GM23338 (cell line): Measurements from ENCODE around the gene WDR47.

ENCODE experiments used
- CREB1 ChIP-seq: fragments of 250-450 bp; sonication (Bioruptor Pico); IDR thresholded peaks from 2 replicates; pipeline ENCODE4 v1.5.0; 2020; ENCODE audit warnings: low read depth, mild to moderate bottlenecking, moderate library complexity
- EZH2 ChIP-seq: fragments of 200-600 bp; sonication (generic); IDR thresholded peaks from one replicate; pipeline ENCODE4 v1.8.0; 2017; ENCODE audit warnings: antibody characterized with exemption, mild to moderate bottlenecking, low read depth; ENCODE audit not compliant: unreplicated experiment
- EZH2phosphoT487 ChIP-seq: fragments of 200-600 bp; sonication (generic); IDR thresholded peaks from one replicate; pipeline ENCODE4 v1.8.1; 2018; ENCODE audit warnings: antibody characterized with exemption; ENCODE audit not compliant: unreplicated experiment
- JUNB ChIP-seq: IDR thresholded peaks from one replicate; pipeline ENCODE4 v1.6.1; 2016; ENCODE audit warnings: antibody characterized with exemption; ENCODE audit not compliant: unreplicated experiment
- POLR2AphosphoS5 ChIP-seq: IDR thresholded peaks from 2 replicates; pipeline ENCODE4 v1.6.1; 2016; ENCODE audit warnings: antibody characterized with exemption, low read depth
- STAT1 ChIP-seq: IDR thresholded peaks from one replicate; pipeline ENCODE4 v1.6.1; 2016; ENCODE audit warnings: antibody characterized with exemption; ENCODE audit not compliant: unreplicated experiment
- ZNF114 ChIP-seq: fragments of 250-450 bp; sonication (Bioruptor Pico); IDR thresholded peaks from 2 replicates; pipeline ENCODE4 v1.5.0; 2020; ENCODE audit warnings: mild to moderate bottlenecking, moderate library complexity
- ZNF331 ChIP-seq: fragments of 250-450 bp; sonication (Bioruptor Pico); IDR thresholded peaks from 2 replicates; pipeline ENCODE4 v1.5.0; 2020; ENCODE audit warnings: low read depth, mild to moderate bottlenecking, moderate library complexity
- TF ChIP-seq, protein P1 (sequence below): IDR thresholded peaks from one replicate; pipeline ENCODE4 v1.6.1; 2018; ENCODE audit warnings: antibody characterized with exemption; ENCODE audit not compliant: unreplicated experiment
- TF ChIP-seq, protein P2 (sequence below), 2 experiments: fragments of 200-600 bp in 1 of 2; sonication (generic) in 1 of 2; conservative IDR thresholded peaks; 2 replicates each; pipeline versions ENCODE4 v1.5.1 to v1.6.1; 2016 to 2017; ENCODE audit warnings: antibody characterized with exemption in 2 of 2, low read depth in 2 of 2, mild to moderate bottlenecking in 2 of 2, moderate library complexity in 1 of 2

DNA sequence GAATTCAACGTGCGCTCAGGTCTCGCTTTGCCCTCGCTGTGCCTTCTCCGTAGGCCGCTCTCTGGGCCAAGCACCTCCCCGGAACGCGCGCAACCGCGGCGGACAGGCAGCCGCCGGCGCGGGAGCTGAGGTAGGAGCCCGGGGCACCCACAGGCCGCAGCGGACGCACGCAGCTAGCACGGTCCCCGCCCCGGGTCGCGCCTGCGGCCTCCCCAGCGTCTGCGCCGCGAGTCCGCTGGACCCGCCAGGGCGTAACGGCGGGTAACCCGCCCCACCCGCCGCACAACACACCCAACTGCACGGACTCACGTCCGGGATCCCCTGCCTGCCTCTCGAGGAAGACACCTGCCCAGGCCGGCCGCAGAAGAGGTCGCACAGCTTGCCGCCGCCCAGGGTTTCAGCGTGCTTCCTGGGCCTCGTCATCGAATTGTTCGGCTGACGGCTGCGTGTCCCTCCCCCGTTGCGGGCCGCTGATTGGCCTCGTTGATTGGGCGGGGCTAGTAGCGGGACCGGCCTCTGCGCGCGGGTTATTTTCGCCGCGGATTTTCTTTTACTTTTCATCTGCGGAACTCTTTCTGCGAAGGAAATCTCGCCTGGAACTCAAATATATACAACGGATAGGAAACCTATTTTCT, 78.7 kb downstream of the WDR47 start, which contains the start of gene CLCC1:
- TF ChIP-seq, protein P1, sequence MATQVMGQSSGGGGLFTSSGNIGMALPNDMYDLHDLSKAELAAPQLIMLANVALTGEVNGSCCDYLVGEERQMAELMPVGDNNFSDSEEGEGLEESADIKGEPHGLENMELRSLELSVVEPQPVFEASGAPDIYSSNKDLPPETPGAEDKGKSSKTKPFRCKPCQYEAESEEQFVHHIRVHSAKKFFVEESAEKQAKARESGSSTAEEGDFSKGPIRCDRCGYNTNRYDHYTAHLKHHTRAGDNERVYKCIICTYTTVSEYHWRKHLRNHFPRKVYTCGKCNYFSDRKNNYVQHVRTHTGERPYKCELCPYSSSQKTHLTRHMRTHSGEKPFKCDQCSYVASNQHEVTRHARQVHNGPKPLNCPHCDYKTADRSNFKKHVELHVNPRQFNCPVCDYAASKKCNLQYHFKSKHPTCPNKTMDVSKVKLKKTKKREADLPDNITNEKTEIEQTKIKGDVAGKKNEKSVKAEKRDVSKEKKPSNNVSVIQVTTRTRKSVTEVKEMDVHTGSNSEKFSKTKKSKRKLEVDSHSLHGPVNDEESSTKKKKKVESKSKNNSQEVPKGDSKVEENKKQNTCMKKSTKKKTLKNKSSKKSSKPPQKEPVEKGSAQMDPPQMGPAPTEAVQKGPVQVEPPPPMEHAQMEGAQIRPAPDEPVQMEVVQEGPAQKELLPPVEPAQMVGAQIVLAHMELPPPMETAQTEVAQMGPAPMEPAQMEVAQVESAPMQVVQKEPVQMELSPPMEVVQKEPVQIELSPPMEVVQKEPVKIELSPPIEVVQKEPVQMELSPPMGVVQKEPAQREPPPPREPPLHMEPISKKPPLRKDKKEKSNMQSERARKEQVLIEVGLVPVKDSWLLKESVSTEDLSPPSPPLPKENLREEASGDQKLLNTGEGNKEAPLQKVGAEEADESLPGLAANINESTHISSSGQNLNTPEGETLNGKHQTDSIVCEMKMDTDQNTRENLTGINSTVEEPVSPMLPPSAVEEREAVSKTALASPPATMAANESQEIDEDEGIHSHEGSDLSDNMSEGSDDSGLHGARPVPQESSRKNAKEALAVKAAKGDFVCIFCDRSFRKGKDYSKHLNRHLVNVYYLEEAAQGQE, result no peak
- TF ChIP-seq, protein P2, sequence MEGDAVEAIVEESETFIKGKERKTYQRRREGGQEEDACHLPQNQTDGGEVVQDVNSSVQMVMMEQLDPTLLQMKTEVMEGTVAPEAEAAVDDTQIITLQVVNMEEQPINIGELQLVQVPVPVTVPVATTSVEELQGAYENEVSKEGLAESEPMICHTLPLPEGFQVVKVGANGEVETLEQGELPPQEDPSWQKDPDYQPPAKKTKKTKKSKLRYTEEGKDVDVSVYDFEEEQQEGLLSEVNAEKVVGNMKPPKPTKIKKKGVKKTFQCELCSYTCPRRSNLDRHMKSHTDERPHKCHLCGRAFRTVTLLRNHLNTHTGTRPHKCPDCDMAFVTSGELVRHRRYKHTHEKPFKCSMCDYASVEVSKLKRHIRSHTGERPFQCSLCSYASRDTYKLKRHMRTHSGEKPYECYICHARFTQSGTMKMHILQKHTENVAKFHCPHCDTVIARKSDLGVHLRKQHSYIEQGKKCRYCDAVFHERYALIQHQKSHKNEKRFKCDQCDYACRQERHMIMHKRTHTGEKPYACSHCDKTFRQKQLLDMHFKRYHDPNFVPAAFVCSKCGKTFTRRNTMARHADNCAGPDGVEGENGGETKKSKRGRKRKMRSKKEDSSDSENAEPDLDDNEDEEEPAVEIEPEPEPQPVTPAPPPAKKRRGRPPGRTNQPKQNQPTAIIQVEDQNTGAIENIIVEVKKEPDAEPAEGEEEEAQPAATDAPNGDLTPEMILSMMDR (conservative IDR thresholded peaks at IDR 0.05; ENCODE audit: low read depth in 2 of 2), result no peak
- TF ChIP-seq EZH2phosphoT487 (no peak), EZH2 (no peak), POLR2AphosphoS5 (peak; percentile 96), ZNF331 (CRISPR knock-in tag) (no peak), ZNF114 (CRISPR knock-in tag) (no peak), CREB1 (CRISPR knock-in tag) (peak; percentile 84), JUNB (no peak), STAT1 (no peak)
